RWPE2 (cell line): ENCODE results near the gene TMEM63A.

Experiments used
- ATAC-seq: fragments of 200-7000 bp; cut with Tn5 transposase; 3 replicates; pipeline ENCODE4 v1.9.1; 2021; ENCODE audit warnings: low read depth
- DNase-seq: peaks from one replicate; pipeline ENCODE4 v3.0.0-alpha.2; 2020; ENCODE audit warnings: low spot score
- H3K27ac ChIP-seq: fragments of 450-650 bp; 2 replicates; pipeline ENCODE4 v1.5.1; 2017; ENCODE audit warnings: mild to moderate bottlenecking; ENCODE audit not compliant: poor library complexity, severe bottlenecking
- H3K27me3 ChIP-seq: fragments of 250-450 bp; sonication (Bioruptor Pico); 2 replicates; pipeline ENCODE4 v1.5.1; 2021; ENCODE audit warnings: mild to moderate bottlenecking, moderate library complexity; ENCODE audit not compliant: insufficient read depth, poor library complexity, severe bottlenecking
- H3K36me3 ChIP-seq: fragments of 250-450 bp; sonication (Bioruptor Pico); 2 replicates; pipeline ENCODE4 v1.5.1; 2020; ENCODE audit warnings: low read depth, mild to moderate bottlenecking, moderate library complexity
- H3K4me1 ChIP-seq: fragments of 250-450 bp; sonication (Bioruptor Pico); 2 replicates; pipeline ENCODE4 v1.5.1; 2021; ENCODE audit warnings: mild to moderate bottlenecking, moderate library complexity; ENCODE audit not compliant: insufficient read depth, poor library complexity, severe bottlenecking
- H3K4me3 ChIP-seq: fragments of 250-450 bp; sonication (Bioruptor Pico); 2 replicates; pipeline ENCODE4 v1.5.1; 2021; ENCODE audit warnings: mild to moderate bottlenecking, moderate library complexity; ENCODE audit not compliant: severe bottlenecking
- H3K9me3 ChIP-seq: fragments of 250-450 bp; sonication (Bioruptor Pico); 2 replicates; pipeline ENCODE4 v1.5.1; 2021; ENCODE audit warnings: mild to moderate bottlenecking, moderate library complexity; ENCODE audit not compliant: severe bottlenecking
- TF ChIP-seq, protein P1 (sequence below): fragments of 450-650 bp; IDR thresholded peaks from one replicate; pipeline ENCODE4 v1.5.1; 2017; ENCODE audit warnings: mild to moderate bottlenecking, moderate library complexity; ENCODE audit not compliant: poor library complexity, severe bottlenecking

Gene TMEM63A

DNA sequence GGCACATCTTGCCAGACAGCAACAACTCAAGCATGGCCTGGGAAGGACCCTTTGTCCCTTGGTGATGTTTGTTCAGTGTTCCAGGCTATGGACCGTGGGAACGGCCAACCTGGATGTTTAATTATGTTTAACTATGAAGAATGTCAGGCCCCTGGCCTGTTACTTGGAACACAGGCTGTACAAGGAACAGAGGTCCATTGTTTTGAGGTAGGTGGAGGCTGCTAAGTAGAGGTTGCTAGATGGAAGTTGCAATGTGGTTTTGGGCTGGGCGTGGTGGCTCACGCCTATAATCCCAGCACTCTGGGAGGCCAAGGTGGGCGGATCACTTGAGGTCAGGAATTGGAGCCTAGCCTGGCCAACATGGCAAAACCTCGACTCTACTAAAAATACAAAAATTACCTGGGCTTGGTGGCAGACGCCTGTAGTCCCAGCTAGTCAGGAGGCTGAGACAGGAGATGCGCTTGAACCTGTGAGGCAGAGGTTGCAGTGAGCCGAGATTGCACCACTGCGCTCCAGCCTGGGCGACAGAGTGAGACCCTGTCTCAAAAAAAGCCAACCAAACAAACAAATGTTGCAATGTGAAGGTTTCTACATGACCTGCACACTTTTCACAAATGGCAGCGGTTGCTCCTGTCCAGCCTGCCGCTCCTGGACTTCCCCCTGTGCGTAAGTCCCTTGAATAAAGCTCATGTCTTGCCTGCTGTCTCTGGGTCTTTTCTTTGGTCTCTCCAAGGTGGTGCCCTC is 9.2 kb upstream of the TMEM63A start:
- Histone ChIP-seq H3K27ac (no peak overlapping the region), H3K27me3 (no peaks in the 10 kb centered on the region), H3K4me3 (no peak overlapping the region), H3K36me3 (no peaks in the 10 kb centered on the region), H3K9me3 (no peaks in the 10 kb centered on the region), H3K4me1 (no peaks in the 10 kb centered on the region)
- DNase-seq (no peak), ATAC-seq (no peak)
- TF ChIP-seq, protein P1, sequence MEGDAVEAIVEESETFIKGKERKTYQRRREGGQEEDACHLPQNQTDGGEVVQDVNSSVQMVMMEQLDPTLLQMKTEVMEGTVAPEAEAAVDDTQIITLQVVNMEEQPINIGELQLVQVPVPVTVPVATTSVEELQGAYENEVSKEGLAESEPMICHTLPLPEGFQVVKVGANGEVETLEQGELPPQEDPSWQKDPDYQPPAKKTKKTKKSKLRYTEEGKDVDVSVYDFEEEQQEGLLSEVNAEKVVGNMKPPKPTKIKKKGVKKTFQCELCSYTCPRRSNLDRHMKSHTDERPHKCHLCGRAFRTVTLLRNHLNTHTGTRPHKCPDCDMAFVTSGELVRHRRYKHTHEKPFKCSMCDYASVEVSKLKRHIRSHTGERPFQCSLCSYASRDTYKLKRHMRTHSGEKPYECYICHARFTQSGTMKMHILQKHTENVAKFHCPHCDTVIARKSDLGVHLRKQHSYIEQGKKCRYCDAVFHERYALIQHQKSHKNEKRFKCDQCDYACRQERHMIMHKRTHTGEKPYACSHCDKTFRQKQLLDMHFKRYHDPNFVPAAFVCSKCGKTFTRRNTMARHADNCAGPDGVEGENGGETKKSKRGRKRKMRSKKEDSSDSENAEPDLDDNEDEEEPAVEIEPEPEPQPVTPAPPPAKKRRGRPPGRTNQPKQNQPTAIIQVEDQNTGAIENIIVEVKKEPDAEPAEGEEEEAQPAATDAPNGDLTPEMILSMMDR: no peak

- no peaks in the 10 kb centered on the region for H3K36me3 ChIP-seq
- no peaks in the 10 kb centered on the region for H3K9me3 ChIP-seq
- H3K4me1 ChIP-seq: no peaks in the 10 kb centered on the region
- no peak for ATAC-seq
- no peak for DNase-seq
- H3K27ac ChIP-seq: no peak overlapping the region
- TF ChIP-seq, protein P1: no peak
- no peak overlapping the region for H3K4me3 ChIP-seq
- no peaks in the 10 kb centered on the region for H3K27me3 ChIP-seq
Measured at GRCh38 chr1:225890346-225891228, 8.4 kb upstream of the TMEM63A start.

DNA sequence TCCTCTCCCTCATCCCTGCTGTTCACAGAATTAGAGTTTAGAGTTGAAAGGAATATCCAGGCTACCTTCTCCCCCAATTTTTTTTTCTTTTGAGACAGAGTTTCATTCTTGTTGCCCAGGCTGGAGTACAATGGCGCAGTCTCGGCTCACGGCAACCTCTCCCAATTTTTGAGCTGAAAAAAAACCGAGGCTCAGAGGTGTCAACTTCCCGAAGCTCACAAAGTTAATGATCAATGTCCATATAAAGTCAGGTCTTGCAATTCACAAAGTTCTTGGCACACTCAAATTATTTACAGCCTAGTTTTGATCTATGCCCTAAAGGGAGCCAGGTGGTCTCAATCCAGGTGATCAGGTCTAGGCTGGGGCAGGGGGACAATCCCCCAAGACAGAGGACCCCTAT is 7.6 kb upstream of the TMEM63A start:
- TF ChIP-seq, protein P1: no peak
- DNase-seq: no peak
- H3K36me3 ChIP-seq: no peaks in the 10 kb centered on the region
- H3K4me1 ChIP-seq: no peaks in the 10 kb centered on the region
- H3K27me3 ChIP-seq: no peaks in the 10 kb centered on the region
- no peaks in the 10 kb centered on the region for H3K9me3 ChIP-seq
- no peak overlapping the region for H3K27ac ChIP-seq
- H3K4me3 ChIP-seq: no peak overlapping the region
- ATAC-seq: no peak

DNA sequence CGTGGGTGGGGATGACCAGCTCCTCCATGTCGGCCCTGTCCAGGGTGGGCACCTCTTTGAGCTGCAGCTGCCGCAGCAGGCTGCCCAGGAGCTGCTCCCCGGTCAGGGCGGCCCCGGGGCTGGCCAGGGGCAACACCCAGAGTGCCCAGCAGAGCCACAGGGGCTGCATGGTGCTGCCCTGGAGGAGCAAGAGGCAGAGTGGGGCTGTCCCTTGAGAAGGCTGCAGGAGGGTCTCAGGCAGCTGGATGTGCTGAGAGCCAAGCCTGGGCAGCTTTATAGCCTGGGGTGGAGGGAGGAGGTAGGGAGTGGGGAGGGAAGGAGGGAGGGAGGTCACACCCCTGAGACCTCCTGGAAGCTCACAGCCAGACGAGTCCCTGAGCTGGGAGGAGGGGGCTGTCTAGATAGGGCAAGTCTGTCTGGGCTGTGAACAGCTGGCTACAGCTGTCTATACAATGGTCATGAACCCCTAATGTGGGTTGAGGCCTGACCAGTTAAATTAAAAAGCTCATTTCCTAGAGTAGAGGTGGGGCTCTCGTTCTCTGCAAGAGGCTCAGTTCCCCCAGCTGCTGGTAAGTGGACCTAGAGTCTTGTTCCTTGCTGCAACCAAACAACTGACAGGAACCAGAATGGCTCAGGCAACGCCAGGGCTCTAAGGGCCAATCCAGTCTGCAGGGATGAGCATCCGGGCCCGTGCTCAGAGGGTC is 6.9 kb upstream of the TMEM63A start, which contains the start of gene LEFTY1:
TSS of gene LEFTY1 (minus strand) at position 249 of the 704 bp plus-strand sequence. CDS start at position 169, 80 bp downstream.
- no peaks in the 10 kb centered on the region for H3K27me3 ChIP-seq
- no peak within 1 kb of the TSS for H3K27ac ChIP-seq
- H3K4me3 ChIP-seq: no peak within 1 kb of the TSS
- H3K9me3 ChIP-seq: no peaks in the 10 kb centered on the region
- ATAC-seq (no peak), DNase-seq (no peak)
- no peaks in the 10 kb centered on the region for H3K4me1 ChIP-seq
- TF ChIP-seq, protein P1: no peak
- H3K36me3 ChIP-seq: no peaks in the 10 kb centered on the region
